Stomach (tissue), 9 donors: Measurements from ENCODE around the gene BICDL1. TPM values are rescaled to one million over a fixed set of nuclear protein-coding genes. Genes with fewer than 3 reads are reported as not detected.

Source experiments
- DNase-seq, 2 donors: peaks; one replicate each; pipeline versions ENCODE4 v3.0.0 to v3.0.0-alpha.2; 2013 to 2019
- H3K27ac ChIP-seq, 5 donors: fragments of 200-600 bp in 4 of 5; sonication (generic) in 4 of 5; one replicate each; pipeline ENCODE4 v1.5.1; 2013 to 2019; ENCODE audit warnings: mild to moderate bottlenecking in 1 of 5, moderate library complexity in 1 of 5
- H3K27me3 ChIP-seq, 3 donors: fragments of 200-600 bp; sonication (generic); one replicate each; pipeline ENCODE4 v1.5.1; 2017 to 2019; ENCODE audit warnings: mixed run types in 1 of 3
- H3K36me3 ChIP-seq, 4 donors: fragments of 200-600 bp; sonication (generic); 1 replicate in 3 of 4; 2 replicates in 1 of 4; pipeline ENCODE4 v1.5.1; 2016 to 2019
- H3K4me1 ChIP-seq, 4 donors: fragments of 200-600 bp; sonication (generic); one replicate each; pipeline ENCODE4 v1.5.1; 2016 to 2019
- H3K4me3 ChIP-seq, 4 donors: fragments of 200-600 bp; sonication (generic) in 3 of 4; one replicate each; pipeline ENCODE4 v1.5.1; 2016 to 2019; ENCODE audit warnings: mild to moderate bottlenecking in 1 of 4
- H3K9me3 ChIP-seq, 4 donors: fragments of 200-600 bp; sonication (generic); one replicate each; pipeline ENCODE4 v1.5.1; 2016 to 2019
- CTCF ChIP-seq, 7 experiments: fragments of 450-650 bp in 4 of 7; fragments of 200-600 bp in 3 of 7; sonication (generic) in 3 of 7; IDR thresholded peaks; one replicate each; pipeline ENCODE4 v1.5.1; 2016 to 2019; ENCODE audit warnings: antibody characterized with exemption in 7 of 7, control low read depth in 2 of 7, mild to moderate bottlenecking in 1 of 7
- EP300 ChIP-seq: sonication (generic); formaldehyde crosslinking; IDR thresholded peaks from one replicate; pipeline ENCODE4 v1.6.1; 2017; ENCODE audit warnings: antibody characterized with exemption
- POLR2A ChIP-seq, 4 donors: fragments of 450-650 bp; IDR thresholded peaks; one replicate each; pipeline ENCODE4 v1.6.1; 2016; ENCODE audit warnings: antibody characterized with exemption in 4 of 4, control low read depth in 2 of 4, mild to moderate bottlenecking in 1 of 4, moderate library complexity in 1 of 4
- POLR2AphosphoS5 ChIP-seq, 3 donors: sonication (generic); formaldehyde crosslinking; IDR thresholded peaks; one replicate each; pipeline ENCODE4 v1.6.1; 2016; ENCODE audit warnings: antibody characterized with exemption in 3 of 3
- WGBS, 5 donors: extraction: QIAGEN DNeasy Blood & Tissue Kit in 3 of 5; methylation state at CpG; one replicate each; pipeline versions ENCODE4 v1.1.5 to v1.1.7; 2013 to 2018; 5-methylcytosine and 5-hydroxymethylcytosine counted together
- intact Hi-C: fragments of 100-400 bp; cut with DNase I; formaldehyde crosslinking; loops from one replicate; pipeline ENCODE4 v1.15.1; 2023; ENCODE audit warnings: low total_unique reads
- polyA plus RNA-seq, 3 donors: library from polyadenylated mRNA; stranded (reverse); fragments of 200-250 nt; gene quantifications; one replicate each; pipeline ENCODE4 v1.2.3, GENCODE V29; 2013
- total RNA-seq, 5 donors: library from RNA; depleted of rRNA; stranded (reverse); fragments of >200 nt; gene quantifications; one replicate each; pipeline versions ENCODE4 v1.1.0 to v1.2.3, GENCODE V29; 2014 to 2016
- donor health status: healthy with polysubstance abuse.
- donor health status: Bipolar disorder and iron deficiency.
- donor health status: healthy.

BICDL1 gene
- total and polyA plus RNA-seq, 8 donors, result 8.6 to 68.7 (median 25.4) TPM

DNA sequence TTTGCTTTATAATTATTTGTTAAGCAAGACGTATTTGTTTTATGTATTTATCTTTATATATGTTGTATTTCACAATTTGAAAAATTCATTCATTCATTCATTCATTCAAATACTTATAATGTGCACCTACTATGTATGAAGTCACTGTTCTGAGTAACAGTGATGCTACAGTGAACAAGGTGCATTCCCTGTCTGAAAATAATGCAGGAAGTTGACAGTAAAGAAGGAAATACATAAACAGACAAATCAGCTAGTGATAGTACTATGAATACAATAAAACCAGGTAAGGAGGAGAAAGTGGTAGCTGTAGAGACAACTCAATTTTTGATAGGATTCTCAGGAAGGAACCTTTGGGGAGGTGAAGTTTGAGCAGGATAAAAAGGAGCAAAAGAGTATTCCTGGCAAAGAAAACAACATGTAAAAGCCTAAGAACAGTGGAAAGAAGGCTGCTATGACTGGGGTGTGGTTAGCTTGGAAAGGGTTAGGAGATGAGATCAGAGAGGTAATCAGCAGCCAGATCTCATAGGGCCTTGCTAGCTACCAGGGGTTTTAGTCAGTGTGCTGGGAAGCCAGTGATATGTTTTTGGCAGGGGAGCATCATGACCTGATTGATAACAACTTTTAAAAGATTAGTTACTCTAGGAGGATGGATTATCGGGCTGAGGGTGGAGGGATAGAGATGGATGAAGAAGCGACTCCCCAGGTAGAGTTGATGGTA lies 17.4 kb downstream of the BICDL1 start:
- no peak overlapping the region for H3K4me3 ChIP-seq
- H3K36me3 ChIP-seq, result no peaks in the 10 kb centered on the region
- no peaks in the 10 kb centered on the region for H3K4me1 ChIP-seq
- H3K9me3 ChIP-seq, result no peaks in the 10 kb centered on the region
- TF ChIP-seq CTCF (IDR thresholded peaks at IDR 0.05) (no peak), POLR2AphosphoS5 (IDR thresholded peaks at IDR 0.05) (no peak), EP300 (no peak), POLR2A (IDR thresholded peaks at IDR 0.05) (no peak)
- intact Hi-C loops, result no loop called here
- no peaks in the 10 kb centered on the region for H3K27me3 ChIP-seq
- 67 to 88% (median 86%) methylated on average over 3 of the region's 3 CpGs for WGBS, 5 donors
- DNase-seq, result no peak
- H3K27ac ChIP-seq, result no peak overlapping the region

- 51 to 69% (median 64%) methylated on average over 3 of the region's 3 CpGs for WGBS, 5 donors
- Histone ChIP-seq H3K4me3 (no peak overlapping the region), H3K36me3 (no peaks in the 10 kb centered on the region), H3K27me3 (no peaks in the 10 kb centered on the region), H3K9me3 (no peaks in the 10 kb centered on the region), H3K4me1 (no peaks in the 10 kb centered on the region), H3K27ac (no peak overlapping the region)
- TF ChIP-seq CTCF (IDR thresholded peaks at IDR 0.05) (no peak), POLR2AphosphoS5 (IDR thresholded peaks at IDR 0.05) (no peak), POLR2A (IDR thresholded peaks at IDR 0.05) (no peak), EP300 (no peak)
- peak in 1 of 2 donors; percentile 71 for DNase-seq
- intact Hi-C loops, result no loop called here
Measured at GRCh38 chr12:120007272-120007671, 18.2 kb downstream of the BICDL1 start.

DNA sequence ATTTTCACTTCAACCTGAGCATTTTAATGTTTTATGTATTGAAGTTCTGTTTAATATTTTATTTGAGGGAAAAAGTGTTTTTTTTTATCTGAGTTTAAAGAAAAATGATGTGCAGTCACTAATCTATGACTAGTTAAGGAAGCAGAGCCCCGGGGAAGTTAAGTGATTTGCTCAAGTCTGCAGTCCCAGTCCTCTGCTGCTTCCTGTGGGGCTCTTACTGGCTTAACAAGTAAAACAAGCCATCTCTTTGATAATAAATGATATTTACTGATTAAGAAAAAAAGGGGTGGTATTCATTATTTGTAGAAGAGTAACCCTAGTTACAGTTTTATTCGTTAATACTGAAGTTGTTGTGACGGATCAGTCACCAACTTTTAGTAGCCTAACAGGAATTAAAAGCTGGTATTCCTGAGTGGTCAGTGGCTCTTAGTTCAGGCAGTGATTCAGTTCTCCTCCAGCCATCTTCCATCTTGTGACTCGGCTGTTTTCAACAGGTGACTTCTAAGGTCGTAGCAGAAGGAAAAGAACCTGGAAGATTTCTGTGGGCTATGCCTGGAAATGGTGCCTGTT lies 21.7 kb downstream of the BICDL1 start:
- Histone ChIP-seq H3K4me3 (no peak overlapping the region), H3K36me3 (no peaks in the 10 kb centered on the region), H3K27ac (no peak overlapping the region), H3K27me3 (no peaks in the 10 kb centered on the region), H3K9me3 (no peaks in the 10 kb centered on the region), H3K4me1 (no peaks in the 10 kb centered on the region)
- no peak for TF ChIP-seq EP300
- WGBS, 5 donors, result 61 to 76% (median 65%) methylated on average over 5 of the region's 5 CpGs
- intact Hi-C loops, result no loop called here
- DNase-seq, result peak in 1 of 2 donors; percentile 28

DNA sequence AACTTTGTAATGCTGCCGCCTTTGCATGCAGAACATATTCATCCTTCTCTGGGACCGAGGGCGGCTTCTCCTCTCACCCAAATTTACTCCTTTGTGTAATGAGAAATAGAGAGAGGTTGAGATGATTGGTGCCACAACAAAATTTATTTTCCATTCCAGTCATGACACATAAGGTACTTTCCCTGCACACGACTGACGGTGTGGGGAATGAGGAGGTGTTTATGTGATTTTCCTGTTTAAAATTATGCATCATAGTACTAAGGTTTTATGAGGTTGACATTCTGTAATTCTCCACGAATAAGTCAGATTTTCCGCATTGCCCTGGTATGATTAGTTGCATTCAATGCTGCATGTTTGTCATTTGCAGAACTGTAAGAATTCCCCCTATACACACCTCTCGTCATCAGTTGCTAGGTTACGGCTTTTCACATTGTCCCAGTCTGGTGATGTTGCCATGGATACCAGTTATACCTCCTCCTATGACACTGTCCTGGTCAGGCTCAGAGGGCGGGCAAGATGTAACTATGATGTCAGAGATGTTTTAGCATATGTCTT lies 23.1 kb downstream of the BICDL1 start:
- no peaks in the 10 kb centered on the region for H3K9me3 ChIP-seq
- no peaks in the 10 kb centered on the region for H3K36me3 ChIP-seq
- H3K27ac ChIP-seq, result no peak overlapping the region
- DNase-seq, result peak in 1 of 2 donors; percentile 63
- TF ChIP-seq EP300, result no peak
- TF ChIP-seq POLR2AphosphoS5 (IDR thresholded peaks at IDR 0.05), result no peak
- TF ChIP-seq CTCF (IDR thresholded peaks at IDR 0.05), result no peak
- no peak for TF ChIP-seq POLR2A (IDR thresholded peaks at IDR 0.05)
- H3K27me3 ChIP-seq, result no peaks in the 10 kb centered on the region
- H3K4me3 ChIP-seq, result no peak overlapping the region
- 71 to 81% (median 80%) methylated on average over 10 of the region's 10 CpGs for WGBS, 5 donors
- no peaks in the 10 kb centered on the region for H3K4me1 ChIP-seq
- intact Hi-C loops, result no loop called here
